CD4-positive, alpha-beta T cell treated with Interleukin-21 for 1 hour (primary cell): Measurements from ENCODE around the gene RPS3.
"Not testable (repeated sequence)": the region's sequence is repeated elsewhere in the genome, so short reads cannot be mapped to it uniquely, and the experiment has no call there.

Experiments used
- DNase-seq: peaks from one replicate; pipeline ENCODE4 v3.0.0-alpha.2; 2020

RPS3 gene

GRCh38 chr11:75399344-75400145 is at the start of gene RPS3:
RPS3 (plus strand) TSS chr11:75399518; CDS start chr11:75399548, 30 bp downstream.
- DNase-seq, result peak; percentile 90

DNA sequence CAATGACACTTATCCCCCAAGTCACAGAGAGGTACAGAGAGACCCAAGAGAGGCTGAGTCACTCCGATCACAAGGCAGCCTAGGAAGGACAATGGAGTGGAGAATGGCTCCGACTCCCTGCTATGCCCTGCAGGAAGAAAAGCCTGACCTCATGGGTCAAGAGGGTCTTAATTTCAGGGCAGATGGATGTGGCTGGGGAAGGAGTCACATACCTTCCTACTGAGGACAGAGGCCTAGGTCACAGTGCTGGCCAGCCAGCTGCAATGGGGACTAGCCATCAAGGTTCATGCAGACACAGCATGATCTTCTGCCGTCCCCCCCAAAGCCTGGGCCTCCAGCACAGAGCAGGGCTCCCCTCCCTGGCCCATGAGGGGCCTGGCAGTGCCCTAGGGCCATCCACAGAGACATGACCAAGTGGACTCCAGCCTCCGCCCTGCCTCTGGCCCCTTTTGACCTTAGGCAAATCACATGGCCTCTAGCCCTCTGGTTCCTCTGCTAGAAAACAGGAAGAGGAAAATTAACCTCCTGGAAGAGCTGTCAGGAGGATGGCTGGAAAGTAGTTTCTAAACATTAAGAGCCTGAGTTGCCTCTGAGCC is 49.7 kb upstream of the RPS3 start:
- no peak for DNase-seq

- no peak for DNase-seq
These were observed 49.1 kb upstream of the RPS3 start for GRCh38 chr11:75350122-75350742.

DNA sequence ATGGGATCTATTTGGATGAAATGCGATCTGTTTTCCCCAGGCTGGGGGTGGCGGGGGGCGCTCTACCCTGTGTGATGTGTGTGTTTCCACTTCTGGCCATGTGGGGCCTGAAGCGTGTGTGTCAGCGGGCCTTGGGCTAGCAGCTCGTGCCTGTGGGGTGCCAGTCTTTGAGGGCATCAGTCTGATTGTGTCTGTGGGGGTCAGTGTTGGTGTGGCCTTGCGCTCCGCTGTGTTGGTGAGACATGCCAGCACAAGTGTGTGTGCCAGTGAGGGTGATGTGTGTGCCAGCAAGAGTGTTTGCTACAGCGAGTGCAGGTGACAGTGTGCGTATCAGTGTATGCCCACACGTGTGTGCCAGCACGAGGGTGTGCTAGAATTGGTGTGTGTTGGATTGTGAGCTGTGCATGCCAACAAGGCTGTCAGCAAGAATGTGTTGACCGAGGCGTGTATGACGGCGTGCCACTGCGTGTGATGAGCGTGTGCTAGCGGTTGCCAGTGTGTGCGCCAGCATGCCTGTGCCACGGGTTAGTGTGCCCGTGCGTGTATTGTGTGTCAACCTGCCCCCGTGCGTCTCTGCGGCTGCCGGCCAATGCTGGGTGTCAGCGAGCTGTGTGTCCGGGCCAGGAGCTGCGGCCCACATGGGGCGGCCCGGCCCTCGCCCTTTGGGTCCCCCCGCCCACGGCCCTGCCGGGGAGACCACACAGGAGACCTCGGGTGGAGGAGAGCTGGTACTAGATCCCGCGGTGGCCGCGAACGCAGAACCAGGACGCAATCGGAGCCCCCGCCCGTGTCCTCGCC is 48.4 kb upstream of the RPS3 start:
- peak; percentile 47 for DNase-seq

GRCh38 chr11:75351541-75351790 is 47.9 kb upstream of the RPS3 start, which contains the start of gene ARRB1:
ARRB1 (minus strand) TSS chr11:75351661; CDS start chr11:75351607, 54 bp downstream.
- DNase-seq, result no peak

DNA sequence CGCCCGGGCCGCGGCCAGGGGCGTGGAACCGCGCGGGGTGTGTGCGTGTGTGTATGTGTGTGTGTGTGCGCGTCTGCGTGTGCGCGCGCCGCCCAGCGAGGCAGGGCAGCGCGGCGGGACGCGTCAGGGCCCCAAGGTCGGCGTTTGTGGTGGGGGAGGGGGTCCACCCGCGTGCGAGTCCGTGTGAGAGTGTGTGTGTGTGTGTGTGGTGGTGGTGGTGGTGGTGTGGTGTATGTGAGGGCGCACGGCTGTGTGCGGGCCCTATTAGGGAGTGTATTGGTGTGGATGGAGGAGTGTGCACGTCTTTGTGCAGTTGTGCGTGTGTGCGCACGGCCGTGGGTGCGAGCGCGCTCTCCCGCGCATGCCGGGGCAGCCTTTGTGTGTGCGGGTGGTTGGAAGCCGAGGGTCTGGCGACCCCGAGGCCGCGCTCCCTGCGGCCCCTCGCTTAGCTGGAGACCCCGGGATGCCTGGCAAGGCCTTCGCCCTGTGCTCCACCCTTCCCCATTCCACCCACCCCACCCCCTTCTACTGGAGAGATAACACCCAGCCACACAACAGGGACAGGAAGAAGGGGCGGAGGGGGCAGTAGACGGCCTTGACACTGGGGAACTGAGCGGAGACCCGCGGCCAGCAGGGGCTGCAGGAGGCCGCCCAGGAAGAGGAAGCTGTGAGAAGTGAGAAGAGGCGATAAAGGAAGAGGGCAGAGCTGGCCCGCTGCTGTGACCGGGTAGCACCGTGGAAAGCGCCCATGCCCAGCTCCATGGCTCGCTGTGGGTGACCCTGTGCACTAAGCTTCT is 47.3 kb upstream of the RPS3 start:
- peak; percentile 76 for DNase-seq

- no peak for DNase-seq
These were observed 46.6 kb upstream of the RPS3 start for GRCh38 chr11:75352588-75353206.

DNA sequence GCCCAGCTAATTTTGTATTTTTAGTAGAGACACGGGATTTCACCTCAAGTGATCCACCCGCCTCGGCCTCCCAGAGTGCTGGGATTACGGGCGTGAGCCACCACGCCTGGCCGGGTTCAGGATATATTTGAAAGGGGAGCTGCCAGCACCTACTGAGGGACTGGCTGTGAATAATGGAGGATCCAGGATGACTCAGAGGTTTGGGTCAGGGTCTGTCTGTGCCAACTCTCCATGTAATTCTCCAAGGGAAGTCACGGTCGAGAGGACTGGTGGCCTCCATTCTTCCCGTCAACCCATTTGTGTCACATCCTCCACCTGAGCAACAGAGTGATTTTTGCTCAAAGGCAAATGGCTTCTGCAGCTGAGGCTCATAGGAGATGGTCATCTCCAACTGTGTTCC is 44.3 kb upstream of the RPS3 start:
- no peak for DNase-seq

DNA sequence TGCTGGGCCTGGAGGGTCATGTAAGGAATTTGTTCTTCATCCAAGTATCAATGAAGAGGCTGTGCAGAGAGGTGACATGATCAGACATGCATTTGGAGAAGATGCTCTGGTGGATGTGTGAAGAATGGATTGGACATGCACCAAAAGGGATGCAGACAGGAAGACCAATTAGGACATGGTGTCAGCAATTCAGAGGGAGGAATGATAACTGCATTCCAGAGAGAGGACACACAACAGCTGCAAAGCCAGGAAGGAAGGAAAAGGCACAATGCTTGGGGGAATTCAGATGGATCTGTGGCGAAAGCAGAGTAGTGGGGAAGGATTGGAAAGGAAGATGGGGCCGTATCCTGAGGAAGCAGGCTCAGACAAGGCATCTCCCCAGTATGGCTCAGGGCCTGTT is 42.7 kb upstream of the RPS3 start:
- DNase-seq, result no peak

GRCh38 chr11:75362285-75362684 is 37.0 kb upstream of the RPS3 start:
- DNase-seq, result not testable (repeated sequence)

GRCh38 chr11:75365711-75366181 is 33.6 kb upstream of the RPS3 start:
- no peak for DNase-seq

- not testable (repeated sequence) for DNase-seq
These were observed 32.5 kb upstream of the RPS3 start for GRCh38 chr11:75366826-75367225.

- no peak for DNase-seq
These were observed 29.6 kb upstream of the RPS3 start for GRCh38 chr11:75369560-75370255.

GRCh38 chr11:75371949-75372876 is 27.1 kb upstream of the RPS3 start:
- DNase-seq, result no peak

DNA sequence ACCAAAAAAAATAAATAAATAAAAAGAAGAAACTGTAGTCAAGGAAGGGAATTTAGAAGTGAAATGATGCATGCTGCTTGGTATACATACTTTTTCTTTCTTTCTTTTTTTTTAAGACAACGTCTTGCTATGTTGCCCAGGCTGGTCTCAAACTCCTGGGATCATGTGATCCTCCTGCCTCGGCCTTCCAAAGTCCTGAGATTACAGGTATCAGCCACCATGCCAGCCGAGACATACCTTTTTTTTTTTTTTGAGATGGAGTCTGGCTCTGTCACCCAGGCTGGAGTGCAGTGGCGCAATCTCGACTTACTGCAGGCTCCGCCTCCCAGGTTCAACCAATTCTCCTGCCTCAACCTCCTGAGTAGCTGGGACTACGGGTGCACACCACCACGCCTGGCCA is 26.1 kb upstream of the RPS3 start:
- no peak for DNase-seq

DNA sequence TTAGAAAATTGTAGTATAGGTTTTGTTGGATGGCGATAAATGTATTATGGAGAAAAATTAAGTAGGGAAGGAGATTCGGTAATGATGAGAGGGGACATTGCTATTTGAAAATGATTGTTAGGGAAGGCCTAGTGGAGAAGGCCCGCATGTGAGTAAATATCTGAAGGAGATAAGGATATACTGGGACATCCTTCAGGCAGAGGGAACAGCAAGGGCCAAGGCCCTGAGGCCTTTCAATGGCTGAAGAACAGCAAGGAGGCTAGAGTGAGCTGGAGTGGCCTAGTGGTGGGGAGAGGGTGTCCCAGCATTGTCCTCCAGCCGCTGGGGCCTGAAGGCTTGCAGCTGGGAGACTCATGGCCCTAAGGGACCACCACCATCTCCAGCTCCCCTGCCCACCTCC is 24.7 kb upstream of the RPS3 start:
- no peak for DNase-seq

GRCh38 chr11:75375626-75376025 is 23.7 kb upstream of the RPS3 start:
- no peak for DNase-seq

- no peak for DNase-seq
These were observed 23.1 kb upstream of the RPS3 start for GRCh38 chr11:75376175-75376574.

DNA sequence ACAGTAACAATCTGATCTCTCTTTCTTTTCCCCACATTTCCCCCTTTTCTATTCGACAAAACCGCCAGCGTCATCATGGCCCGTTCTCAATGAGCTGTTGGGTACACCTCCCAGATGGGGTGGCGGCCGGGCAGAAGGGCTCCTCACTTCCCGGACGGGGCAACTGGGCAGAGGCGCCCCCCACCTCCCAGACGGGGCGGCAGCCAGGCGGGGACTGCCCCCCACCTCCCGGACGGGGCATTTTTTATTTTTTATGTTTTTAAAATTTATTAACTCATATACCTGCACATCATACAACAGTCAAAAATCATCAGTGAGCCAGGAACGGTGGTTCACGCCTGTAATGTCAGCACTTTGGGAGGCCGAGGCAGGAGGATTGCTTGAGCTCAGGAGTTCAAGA is 20.5 kb upstream of the RPS3 start:
- not testable (repeated sequence) for DNase-seq

DNA sequence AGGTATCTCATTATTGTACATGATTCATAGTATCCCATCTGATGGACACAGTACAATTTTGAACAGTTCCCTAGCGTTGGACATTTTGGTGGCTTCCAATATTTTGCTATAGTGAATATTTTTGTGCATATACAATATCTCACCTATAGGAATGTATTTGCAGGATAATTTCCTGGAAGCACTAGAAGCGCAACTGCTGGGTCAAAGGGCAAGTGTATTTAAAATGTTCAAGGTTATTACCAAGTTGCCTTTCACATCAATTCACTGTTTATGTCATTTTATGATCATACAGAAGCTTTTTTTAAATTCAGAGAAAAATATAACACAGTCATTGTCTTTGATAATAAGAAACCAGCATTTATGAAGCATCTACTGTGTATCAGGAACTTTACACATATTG is 19.1 kb upstream of the RPS3 start:
- no peak for DNase-seq
